HG02840 (cell line): ENCODE data around the gene KRT83.

ENCODE experiments used
- ATAC-seq: cut with Tn5 transposase; IDR thresholded peaks from one replicate; pipeline ENCODE4 v1.9.1; 2021; ENCODE audit warnings: mild to moderate bottlenecking, moderate library complexity, moderate number of reproducible peaks; ENCODE audit not compliant: unreplicated experiment, low FRiP score

Gene KRT83

GRCh38 chr12:52320784-52321400 lies at the start of gene KRT83:
Gene KRT83 (minus strand): TSS chr12:52321398. CDS start chr12:52321335, 63 bp downstream.
- no peak for ATAC-seq

DNA sequence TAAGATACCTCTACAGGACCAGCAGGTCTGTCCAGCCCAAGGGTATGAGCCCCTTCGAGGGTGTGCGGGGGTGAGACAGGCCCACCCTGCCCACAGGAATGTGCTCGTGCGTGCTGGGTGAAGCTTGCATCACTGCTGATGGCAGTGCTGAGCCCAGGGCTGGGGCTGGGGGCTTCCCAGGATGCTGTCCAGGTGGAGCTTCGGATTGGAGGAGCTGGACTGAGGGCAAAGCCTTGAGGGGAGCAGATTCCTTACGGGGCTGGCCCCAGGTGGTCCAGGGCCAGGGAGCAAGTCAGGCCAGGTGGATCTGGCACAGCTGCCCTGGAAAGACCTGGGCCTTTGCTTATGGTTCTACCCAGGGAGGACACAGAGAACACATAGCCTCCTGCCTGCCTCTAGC lies 48.6 kb upstream of the KRT83 start:
- ATAC-seq = no peak

DNA sequence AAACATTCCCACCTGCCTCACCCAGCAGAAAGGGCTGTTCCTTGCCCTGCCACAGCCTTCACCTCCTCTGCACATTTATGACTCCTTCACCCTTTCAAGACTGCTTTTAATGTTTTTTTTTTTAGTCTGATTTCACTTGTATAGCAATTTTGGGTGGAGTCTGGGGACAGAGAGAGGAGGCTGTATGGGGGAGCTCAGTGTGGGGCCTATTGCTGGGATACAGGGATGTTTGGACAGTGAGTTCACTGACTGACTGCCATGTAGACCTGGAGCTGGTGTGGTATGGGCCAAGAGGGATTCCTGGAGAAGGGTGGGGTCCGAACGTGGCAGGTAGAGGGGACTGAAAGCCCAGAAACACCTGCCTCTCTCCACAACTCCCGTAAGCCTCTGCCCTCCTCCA lies 48.0 kb upstream of the KRT83 start:
- no peak for ATAC-seq

GRCh38 chr12:52368508-52368907 lies 47.3 kb upstream of the KRT83 start:
- no peak for ATAC-seq

GRCh38 chr12:52367876-52368275 lies 46.7 kb upstream of the KRT83 start:
- no peak for ATAC-seq

DNA sequence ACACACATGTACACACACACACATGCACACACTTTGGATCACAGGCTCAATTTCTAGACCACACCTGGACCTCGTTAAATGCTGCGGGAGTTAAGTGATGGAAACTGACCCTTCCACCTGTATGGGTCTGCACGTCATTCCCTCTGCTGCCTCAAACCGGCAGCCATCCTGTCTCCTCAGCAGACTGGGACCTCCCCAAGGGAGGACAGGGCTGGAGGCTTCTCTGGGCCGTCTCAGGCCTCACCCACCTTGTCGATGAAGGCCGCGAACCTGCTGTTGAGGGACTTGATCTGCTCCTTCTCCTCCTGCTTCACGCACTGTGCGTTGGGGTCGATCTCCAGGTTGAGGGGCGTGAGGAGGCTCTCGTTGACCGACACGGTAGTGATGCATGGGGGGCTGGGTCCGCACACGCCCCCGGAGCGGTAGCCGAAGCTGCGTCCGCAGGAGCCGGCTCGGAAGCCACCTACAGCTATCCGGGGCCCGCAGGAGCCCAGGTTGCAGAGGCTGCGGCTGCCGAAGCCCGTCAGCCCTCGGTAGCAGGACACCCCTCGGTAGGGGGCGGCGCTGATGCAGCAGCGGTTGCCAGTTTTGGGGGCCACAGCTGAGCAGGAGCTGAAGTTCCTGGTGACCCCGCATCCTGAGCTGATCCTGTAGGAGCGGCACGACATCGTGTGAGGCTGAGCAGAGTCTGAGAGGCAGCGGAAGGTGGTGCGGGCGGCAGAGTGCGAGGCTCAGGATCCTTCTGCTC lies 45.7 kb upstream of the KRT83 start, which contains the start of gene KRT85:
TSS of gene KRT85 (minus strand) at position 744 of the 748 bp plus-strand sequence. CDS start at position 668, 76 bp downstream.
- no peak for ATAC-seq

GRCh38 chr12:52364901-52365489 lies 43.8 kb upstream of the KRT83 start:
- ATAC-seq = no peak

DNA sequence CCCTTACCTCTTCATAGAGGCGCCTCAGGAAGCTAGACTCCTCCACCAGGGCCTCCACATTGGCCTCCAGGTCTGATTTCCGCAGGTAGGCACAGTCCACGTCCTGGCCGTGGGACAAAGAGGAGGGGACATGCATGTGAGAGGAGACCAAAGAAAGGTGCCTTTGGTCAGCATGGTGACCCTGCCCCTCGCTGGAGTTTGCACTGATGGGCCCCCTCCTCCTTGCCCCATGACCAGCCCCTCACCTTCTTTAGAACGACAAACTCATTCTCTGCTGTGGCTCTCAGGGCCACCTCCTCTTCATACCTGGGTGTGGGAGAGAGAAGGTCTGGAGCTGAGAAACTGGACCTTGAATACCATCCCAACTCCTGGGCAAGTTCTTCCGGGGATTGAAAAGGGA lies 42.9 kb upstream of the KRT83 start:
- ATAC-seq = no peak

- no peak for ATAC-seq
Measured at GRCh38 chr12:52363111-52363679, 42.0 kb upstream of the KRT83 start.

DNA sequence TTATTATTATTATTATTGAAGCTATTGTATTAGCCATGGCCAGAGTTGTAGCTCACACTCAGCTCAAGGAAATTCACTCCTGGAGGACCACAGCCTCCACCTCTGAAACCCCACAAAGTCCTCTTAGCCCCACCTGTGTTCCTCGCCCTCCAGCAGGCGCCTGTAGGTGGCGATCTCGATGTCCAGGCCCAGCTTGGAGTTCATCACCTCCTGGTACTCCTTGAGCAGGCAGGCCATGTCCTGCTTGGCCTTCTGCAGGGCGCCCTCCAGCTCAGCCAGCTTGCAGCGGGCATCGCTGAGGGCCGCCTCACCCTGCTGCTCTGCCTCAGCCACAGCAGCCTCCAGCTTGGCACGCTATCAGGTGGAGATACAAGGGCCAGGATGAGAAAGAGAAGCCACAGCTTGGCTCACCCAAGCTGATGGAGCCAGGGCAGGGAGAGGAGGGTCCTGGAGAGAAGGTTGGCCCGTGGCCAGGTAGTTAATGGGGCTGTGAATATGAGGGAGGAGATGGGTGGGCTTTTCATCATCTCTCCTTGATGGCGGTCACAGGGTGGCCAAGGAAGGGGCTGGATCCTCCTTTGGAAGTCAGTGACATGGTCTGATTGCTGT lies 41.0 kb upstream of the KRT83 start:
- ATAC-seq = no peak

DNA sequence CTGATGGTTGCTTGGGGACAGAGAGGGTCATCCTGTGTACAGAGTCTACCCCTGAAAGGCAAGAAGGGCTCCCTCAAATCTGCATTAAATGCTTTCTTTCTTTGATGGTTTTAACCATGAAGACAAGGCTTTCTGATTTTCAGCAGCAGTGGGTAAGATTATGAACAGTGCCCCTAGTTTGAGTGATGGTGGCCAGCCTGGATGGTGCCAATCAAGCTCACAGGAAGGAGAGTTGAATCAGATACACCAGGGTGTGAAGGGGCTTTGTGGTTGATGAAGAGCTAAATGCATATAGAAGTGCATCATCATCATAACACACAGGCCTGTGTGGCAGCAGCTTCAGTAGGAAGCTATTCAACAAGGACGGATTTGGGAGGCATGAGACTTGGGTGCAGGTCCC lies 40.4 kb upstream of the KRT83 start:
- no peak for ATAC-seq

- ATAC-seq = no peak
Measured at GRCh38 chr12:52360663-52361271, 39.6 kb upstream of the KRT83 start.

DNA sequence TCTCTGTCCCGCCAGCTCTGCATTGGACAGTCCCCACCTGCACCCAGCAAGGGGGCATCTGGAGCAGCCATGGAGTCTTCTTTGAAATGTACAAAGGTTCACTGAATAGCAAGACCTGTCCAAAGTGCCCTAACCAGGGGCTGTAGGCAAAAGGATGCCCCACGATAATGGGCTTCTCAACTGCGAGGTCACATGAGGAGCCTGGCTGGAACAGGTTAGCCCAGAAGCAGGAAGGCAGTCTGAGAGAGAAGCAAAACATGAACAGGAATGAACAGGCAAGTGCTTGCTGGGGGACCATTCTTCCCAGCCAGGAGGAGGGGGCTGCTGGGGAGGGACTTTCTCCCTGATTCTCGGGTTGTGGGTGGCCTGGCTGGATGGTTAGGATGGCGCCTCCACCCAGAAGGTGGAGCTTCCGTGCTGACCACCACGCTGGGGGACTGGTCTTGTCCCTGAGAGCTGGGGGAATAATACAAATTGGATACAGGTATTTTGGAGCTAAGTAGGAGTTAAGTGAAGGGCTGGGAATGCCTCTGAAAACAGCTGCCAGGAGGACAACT lies 39.0 kb upstream of the KRT83 start:
- ATAC-seq = no peak

GRCh38 chr12:52359621-52360061 lies 38.4 kb upstream of the KRT83 start:
- ATAC-seq = no peak

DNA sequence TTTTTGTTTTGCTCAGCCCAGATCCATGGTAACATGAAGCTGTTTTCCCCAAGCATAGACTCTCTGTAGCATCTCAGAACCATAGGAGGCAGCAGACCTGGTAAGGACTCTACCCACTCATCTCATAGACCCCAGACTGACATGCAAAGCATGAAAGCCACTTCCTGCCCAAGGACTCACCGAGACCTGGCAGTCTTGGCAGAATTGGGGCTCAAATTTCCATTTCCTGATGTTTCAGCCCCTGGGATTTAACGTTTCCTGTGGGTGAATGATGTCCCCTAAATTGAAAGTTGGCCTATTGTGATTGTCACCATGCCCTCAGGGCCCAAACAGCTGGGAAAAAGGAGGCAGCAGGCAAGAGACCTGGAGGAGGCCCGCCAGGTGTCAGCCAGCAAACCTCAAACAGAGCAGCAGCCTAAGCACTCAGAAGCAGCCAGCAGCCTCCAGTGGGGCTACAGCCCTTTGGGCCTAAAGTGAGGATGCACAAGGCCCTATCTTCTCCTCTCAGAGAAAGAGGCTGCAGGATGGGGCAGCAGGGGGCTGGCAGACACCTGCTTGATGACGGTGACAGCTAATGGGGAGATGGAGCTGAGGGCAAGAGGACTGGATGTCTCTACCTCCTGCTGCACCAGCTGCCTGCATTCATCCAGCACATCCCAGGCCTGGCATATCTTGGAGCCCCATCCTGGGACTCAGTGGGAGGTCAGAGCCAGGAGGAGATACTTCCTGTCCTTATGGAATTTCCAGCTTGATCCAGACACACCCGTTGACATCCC lies 37.6 kb upstream of the KRT83 start:
- peak; percentile 79 for ATAC-seq

GRCh38 chr12:52356762-52357580 lies 35.8 kb upstream of the KRT83 start:
- ATAC-seq = no peak

GRCh38 chr12:52356031-52356761 lies 35.0 kb upstream of the KRT83 start:
- no peak for ATAC-seq

GRCh38 chr12:52355176-52355575 lies 34.0 kb upstream of the KRT83 start:
- no peak for ATAC-seq
